Erythroblast (primary cell): ENCODE data around the gene ARHGEF11.

Experiments used
- GATA1 ChIP-seq: IDR thresholded peaks from 2 replicates; pipeline ENCODE4 v1.6.1; 2011; ENCODE audit warnings: low read depth, mild to moderate bottlenecking, control low read depth, low read length, moderate library complexity
- POLR2A ChIP-seq: IDR thresholded peaks from 2 replicates; pipeline ENCODE4 v1.6.1; 2011; ENCODE audit warnings: mild to moderate bottlenecking, low read length

GRCh38 chr1:157000686-157001085, 44.9 kb downstream of the ARHGEF11 start:
- TF ChIP-seq POLR2A (no peak), GATA1 (no peak)
